ENCODE measurements around the gene C11orf24.

Gene C11orf24

GRCh38 chr11:68270196-68271022 lies 1.4 kb downstream of the C11orf24 start:
- DNase-seq (ENCODE audit: low spot score), result no peak

GRCh38 chr11:68269414-68270081 lies 2.2 kb downstream of the C11orf24 start:
- no peak for DNase-seq (ENCODE audit: low spot score)

- DNase-seq (ENCODE audit: low spot score), result no peak
These were observed 3.9 kb downstream of the C11orf24 start for GRCh38 chr11:68267881-68268240.

- no peak for DNase-seq (ENCODE audit: low spot score)
These were observed 4.6 kb downstream of the C11orf24 start for GRCh38 chr11:68266936-68267880.

GRCh38 chr11:68266121-68266891 lies 5.5 kb downstream of the C11orf24 start:
- no peak for DNase-seq (ENCODE audit: low spot score)

- no peak for DNase-seq (ENCODE audit: low spot score)
These were observed 6.8 kb downstream of the C11orf24 start for GRCh38 chr11:68264741-68265540.

GRCh38 chr11:68264244-68264643 lies 7.5 kb downstream of the C11orf24 start:
- no peak for DNase-seq (ENCODE audit: low spot score)

- DNase-seq (ENCODE audit: low spot score), result no peak
These were observed 8.2 kb downstream of the C11orf24 start for GRCh38 chr11:68263444-68264035.

GRCh38 chr11:68262544-68262827 lies 9.3 kb downstream of the C11orf24 start:
- DNase-seq (ENCODE audit: low spot score), result no peak

- DNase-seq (ENCODE audit: low spot score), result no peak
These were observed 9.8 kb downstream of the C11orf24 start for GRCh38 chr11:68261749-68262543.

- no peak for DNase-seq (ENCODE audit: low spot score)
These were observed 10.8 kb downstream of the C11orf24 start for GRCh38 chr11:68261006-68261405.

- DNase-seq (ENCODE audit: low spot score), result no peak
These were observed 11.3 kb downstream of the C11orf24 start for GRCh38 chr11:68260484-68260883.

GRCh38 chr11:68259122-68259959 lies 12.4 kb downstream of the C11orf24 start:
- DNase-seq (ENCODE audit: low spot score), result no peak

GRCh38 chr11:68258363-68258765 lies 13.4 kb downstream of the C11orf24 start:
- no peak for DNase-seq (ENCODE audit: low spot score)

- peak; percentile 94 for DNase-seq (ENCODE audit: low spot score)
These were observed 14.1 kb downstream of the C11orf24 start for GRCh38 chr11:68257477-68258362.

- DNase-seq (ENCODE audit: low spot score), result no peak
These were observed 15.4 kb downstream of the C11orf24 start for GRCh38 chr11:68256331-68256741.

- DNase-seq (ENCODE audit: low spot score), result no peak
These were observed 16.2 kb downstream of the C11orf24 start for GRCh38 chr11:68255526-68255925.

- DNase-seq (ENCODE audit: low spot score), result no peak
These were observed 17.4 kb downstream of the C11orf24 start for GRCh38 chr11:68254421-68254820.

All from left forelimb (tissue), 1 donor.